Chondrocyte (in vitro differentiated cells): ENCODE results near the gene SLC46A1. TPM values are rescaled to one million over a fixed set of nuclear protein-coding genes. Genes with fewer than 3 reads are reported as not detected.
"Not testable (repeated sequence)": the region's sequence is repeated elsewhere in the genome, so short reads cannot be mapped to it uniquely, and the experiment has no call there.

Experiments
- DNase-seq: peaks from one replicate; pipeline ENCODE4 v3.0.0; 2021; ENCODE audit warnings: mixed read lengths, low spot score
- H3K27ac Mint-ChIP-seq: one replicate; pipeline ENCODE4 v1.8.0; 2021; ENCODE audit warnings: mild to moderate bottlenecking, moderate library complexity, mixed read lengths; ENCODE audit not compliant: unreplicated experiment
- H3K27me3 Mint-ChIP-seq: 2 replicates; pipeline ENCODE4 v1.8.0; 2021; ENCODE audit warnings: low read depth, mixed read lengths
- H3K36me3 Mint-ChIP-seq: 2 replicates; pipeline ENCODE4 v1.8.0; 2021; ENCODE audit warnings: low read depth, mixed read lengths
- H3K4me1 Mint-ChIP-seq: 2 replicates; pipeline ENCODE4 v1.8.0; 2021; ENCODE audit warnings: low read depth, mild to moderate bottlenecking, mixed read lengths
- H3K4me3 Mint-ChIP-seq: one replicate; pipeline ENCODE4 v1.8.0; 2021; ENCODE audit warnings: mild to moderate bottlenecking, moderate library complexity, mixed read lengths; ENCODE audit not compliant: unreplicated experiment
- H3K9me3 Mint-ChIP-seq: 2 replicates; pipeline ENCODE4 v1.8.0; 2021; ENCODE audit warnings: low read depth, mixed read lengths
- CTCF ChIP-seq: fragments of 200-600 bp; sonication (generic); IDR thresholded peaks from 2 replicates; pipeline ENCODE4 v1.5.0; 2021; ENCODE audit warnings: antibody characterized with exemption, mild to moderate bottlenecking, moderate library complexity
- long read RNA-seq: library from polyadenylated mRNA; stranded (forward); transcript quantifications from one replicate; pipeline ENCODE4 v2.0.0, GENCODE V29; 2021
- total RNA-seq: library from RNA; stranded (reverse); gene quantifications from 3 replicates; pipeline ENCODE4 v1.2.1, GENCODE V29; 2021

SLC46A1 gene
- 12.7 to 13.2 TPM (median 13.0 TPM) in 3 replicates for total RNA-seq
- long read RNA-seq, partial matches to known transcripts = 0 of 8 reads
- long read RNA-seq, other reads (novel, unspliced or antisense) = 4 of 8 reads

- DNase-seq = peak; percentile 80
These were observed at the start of gene SLC46A1 for GRCh38 chr17:28405632-28406472. Gene SLC46A1 (minus strand): TSS chr17:28406212. CDS start chr17:28406114, 98 bp downstream.

GRCh38 chr17:28449859-28450258 is 43.8 kb upstream of the SLC46A1 start:
- Mint-ChIP-seq H3K36me3 (peaks cover 2% of the 10 kb centered on the region), H3K4me1 (no peaks in the 10 kb centered on the region), H3K9me3 (peaks cover 26% of the 10 kb centered on the region), H3K4me3 (no peak overlapping the region), H3K27ac (no peak overlapping the region), H3K27me3 (peaks cover 49% of the 10 kb centered on the region)
- no peak for TF ChIP-seq CTCF
- DNase-seq = no peak

More at GRCh38 chr17:28405632-28406472, at the start of gene SLC46A1:
- peak within 1 kb of the TSS; percentile 84 for H3K4me3 Mint-ChIP-seq
- H3K4me1 Mint-ChIP-seq = peaks cover 21% of the 10 kb centered on the region
- TF ChIP-seq CTCF = peak; percentile 22
- no peaks in the 10 kb centered on the region for H3K36me3 Mint-ChIP-seq
- no peaks in the 10 kb centered on the region for H3K27me3 Mint-ChIP-seq
- peak within 1 kb of the TSS; percentile 63 for H3K27ac Mint-ChIP-seq
- no peaks in the 10 kb centered on the region for H3K9me3 Mint-ChIP-seq

- H3K4me3 Mint-ChIP-seq = no peak overlapping the region
- H3K36me3 Mint-ChIP-seq = peaks cover 2% of the 10 kb centered on the region
- peaks cover 41% of the 10 kb centered on the region for H3K27me3 Mint-ChIP-seq
- peaks cover 17% of the 10 kb centered on the region for H3K9me3 Mint-ChIP-seq
- no peak for TF ChIP-seq CTCF
- H3K4me1 Mint-ChIP-seq = no peaks in the 10 kb centered on the region
- no peak for DNase-seq
- H3K27ac Mint-ChIP-seq = no peak overlapping the region
These were observed 41.4 kb upstream of the SLC46A1 start for GRCh38 chr17:28447396-28447760.

- Mint-ChIP-seq H3K4me1 (no peaks in the 10 kb centered on the region), H3K27me3 (peaks cover 40% of the 10 kb centered on the region), H3K4me3 (no peak overlapping the region), H3K27ac (no peak overlapping the region), H3K9me3 (peaks cover 17% of the 10 kb centered on the region), H3K36me3 (peaks cover 2% of the 10 kb centered on the region)
- TF ChIP-seq CTCF = no peak
- no peak for DNase-seq
These were observed 40.8 kb upstream of the SLC46A1 start for GRCh38 chr17:28446716-28447395.

- Mint-ChIP-seq H3K36me3 (no peaks in the 10 kb centered on the region), H3K9me3 (peaks cover 5% of the 10 kb centered on the region), H3K4me3 (no peak overlapping the region), H3K27me3 (peaks cover 32% of the 10 kb centered on the region), H3K27ac (no peak overlapping the region), H3K4me1 (no peaks in the 10 kb centered on the region)
- TF ChIP-seq CTCF = no peak
- DNase-seq = no peak
These were observed 38.1 kb upstream of the SLC46A1 start for GRCh38 chr17:28443901-28444638.

GRCh38 chr17:28434326-28434725 is 28.3 kb upstream of the SLC46A1 start:
- DNase-seq, H3K27ac Mint-ChIP-seq, H3K9me3 Mint-ChIP-seq, H3K4me3 Mint-ChIP-seq, H3K36me3 Mint-ChIP-seq, H3K4me1 Mint-ChIP-seq: not testable (repeated sequence)
- peaks cover 48% of the 10 kb centered on the region for H3K27me3 Mint-ChIP-seq
